ENCODE measurements around the gene NSG2.

DNA sequence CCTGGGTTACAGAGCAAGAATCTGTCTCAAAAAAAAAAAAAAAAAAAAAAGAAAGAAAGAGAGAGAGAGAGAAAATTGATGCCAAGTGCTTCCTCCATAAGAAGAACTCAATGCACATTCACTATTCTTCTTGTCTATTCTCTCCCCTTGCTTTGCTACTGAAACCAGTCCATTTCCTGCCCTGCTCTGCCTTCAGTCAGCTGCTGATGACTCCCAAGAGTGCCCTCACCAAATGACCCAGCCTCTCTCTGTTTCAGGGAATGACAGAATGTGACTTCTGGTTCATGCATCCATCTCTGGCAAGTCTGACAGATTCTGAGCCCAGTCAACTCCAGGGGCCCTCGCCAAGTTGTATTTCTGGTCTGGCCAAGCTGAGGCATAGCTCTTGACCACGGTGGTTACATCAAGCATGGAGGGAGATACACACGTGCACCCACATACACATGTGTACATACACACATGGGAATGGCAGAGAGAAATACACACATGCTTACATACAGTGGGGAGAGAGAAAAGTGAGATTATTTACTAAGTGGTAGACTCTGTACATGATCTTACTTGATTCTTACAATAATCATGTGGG is 106.2 kb downstream of the NSG2 start:
- TF ChIP-seq POLR2A (IDR thresholded peaks at IDR 0.05; ENCODE audit: low read depth, low read length) (no peak), TAF1 (IDR thresholded peaks at IDR 0.05; ENCODE audit: low read depth, low read length) (no peak), POLR2AphosphoS5 (IDR thresholded peaks at IDR 0.05; ENCODE audit: low read depth, low read length) (no peak), PAX5 (IDR thresholded peaks at IDR 0.05; ENCODE audit: insufficient read depth, low read length, severe bottlenecking) (no peak), SPI1 (IDR thresholded peaks at IDR 0.05; ENCODE audit: low read depth, low read length) (no peak)
